Stimulated activated CD4-positive, alpha-beta T cell treated with anti-CD3 and anti-CD28 coated beads, Interleukin-4, amount 100 ng/mL, for 24 hours (primary cell): ENCODE measurements around the gene TMEM50B.
"Not testable (repeated sequence)": the region's sequence is repeated elsewhere in the genome, so short reads cannot be mapped to it uniquely, and the experiment has no call there.

Source experiments
- DNase-seq: peaks from one replicate; pipeline ENCODE4 v3.0.0-alpha.2; 2020

The TMEM50B gene

DNA sequence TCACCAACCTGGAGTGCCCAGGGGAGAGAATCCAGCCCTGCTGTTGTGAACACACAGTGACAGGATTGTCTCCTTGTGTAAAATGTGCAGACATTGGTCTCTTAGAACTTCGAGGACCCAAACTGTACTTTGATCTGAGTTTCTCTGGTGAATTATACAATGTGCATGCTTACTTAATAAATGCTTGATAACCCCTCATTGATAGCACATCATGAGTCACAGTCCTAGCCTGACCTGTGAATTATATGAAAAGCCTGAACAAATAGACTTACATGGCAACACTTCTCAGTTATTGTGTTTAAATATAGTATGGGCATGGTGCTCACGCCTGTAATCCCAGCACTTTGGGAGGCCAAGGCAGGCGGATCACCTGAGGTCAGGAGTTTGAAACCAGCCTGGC, 53.9 kb downstream of the TMEM50B start:
- DNase-seq: no peak

DNA sequence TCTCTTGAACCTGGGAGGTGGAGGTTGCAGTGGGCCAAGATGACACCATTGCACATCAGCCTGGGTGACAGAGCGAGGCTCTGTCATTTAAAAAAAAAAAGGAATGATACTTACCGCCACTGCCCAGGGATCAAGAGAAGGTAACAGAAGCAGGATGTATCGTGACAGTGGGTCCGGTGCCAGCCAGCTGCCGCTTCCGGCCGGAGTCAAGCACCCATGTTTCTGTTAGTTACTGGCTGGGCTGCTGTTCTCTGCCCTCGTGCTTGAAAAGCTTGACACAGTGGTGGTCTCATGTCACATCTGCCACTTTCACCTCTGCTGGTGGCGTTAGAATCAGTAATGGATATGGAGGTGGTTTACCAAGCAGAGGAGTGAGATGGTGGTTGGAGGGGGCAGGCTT, 55.6 kb downstream of the TMEM50B start:
- DNase-seq: no peak

DNA sequence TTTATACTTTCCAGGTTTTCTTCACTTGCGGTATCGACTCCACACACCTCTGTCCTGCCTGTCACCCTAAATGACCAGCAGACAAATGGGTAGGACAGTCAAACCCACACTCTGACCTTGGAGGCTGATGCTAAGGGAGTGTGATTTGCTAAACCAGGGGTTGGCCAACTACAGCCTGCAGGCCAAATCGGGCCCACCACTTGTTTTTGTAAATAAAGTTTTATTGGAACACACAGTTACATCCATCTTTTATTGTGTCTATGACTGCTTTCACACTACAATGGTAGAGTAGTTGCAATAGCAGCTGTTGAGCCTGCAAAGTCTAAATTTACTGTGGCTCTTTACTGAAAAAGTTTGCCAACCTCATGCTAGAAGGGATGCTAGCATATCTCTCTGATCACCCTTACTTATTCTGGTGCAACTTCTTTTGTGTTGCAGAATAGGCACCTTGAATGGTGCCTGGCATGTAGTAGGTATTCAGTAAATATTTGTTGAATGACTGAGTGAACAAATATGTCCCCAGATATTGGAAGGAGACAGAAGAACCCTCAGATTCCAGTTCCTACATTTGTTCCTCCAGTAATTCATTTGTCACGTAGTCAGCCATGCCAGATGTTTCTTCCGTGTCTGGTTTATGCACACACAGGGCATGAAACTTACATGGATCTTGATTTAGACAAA, 57.9 kb downstream of the TMEM50B start:
- no peak for DNase-seq

DNA sequence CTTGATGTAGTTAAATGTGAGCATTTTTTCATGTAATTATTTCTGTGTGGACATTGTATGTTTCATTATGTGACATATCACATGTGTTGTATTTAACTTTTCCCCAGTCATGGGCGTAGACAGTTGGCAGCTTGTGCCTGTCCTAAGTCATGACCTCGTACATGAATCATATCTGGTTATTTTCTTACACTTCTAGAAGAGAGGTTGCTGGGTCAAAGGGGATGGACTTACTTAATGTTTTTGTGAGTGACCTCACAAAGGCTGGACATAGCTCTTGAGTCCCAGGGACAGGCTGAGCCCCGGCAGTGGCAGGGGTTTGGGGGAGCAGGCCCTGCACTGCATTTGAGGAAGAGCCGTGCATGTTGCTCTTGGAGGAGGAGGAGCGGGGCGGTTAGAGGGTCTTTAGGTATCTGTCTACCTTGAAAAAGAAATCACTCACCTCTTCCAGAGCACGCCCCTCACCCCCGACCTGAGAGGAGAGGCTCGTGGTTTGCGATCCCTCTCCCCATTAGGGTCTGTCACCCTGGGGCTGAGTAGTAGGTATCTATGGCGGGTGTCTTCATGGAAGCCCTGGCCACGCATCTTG, 60.1 kb downstream of the TMEM50B start:
- no peak for DNase-seq

DNA sequence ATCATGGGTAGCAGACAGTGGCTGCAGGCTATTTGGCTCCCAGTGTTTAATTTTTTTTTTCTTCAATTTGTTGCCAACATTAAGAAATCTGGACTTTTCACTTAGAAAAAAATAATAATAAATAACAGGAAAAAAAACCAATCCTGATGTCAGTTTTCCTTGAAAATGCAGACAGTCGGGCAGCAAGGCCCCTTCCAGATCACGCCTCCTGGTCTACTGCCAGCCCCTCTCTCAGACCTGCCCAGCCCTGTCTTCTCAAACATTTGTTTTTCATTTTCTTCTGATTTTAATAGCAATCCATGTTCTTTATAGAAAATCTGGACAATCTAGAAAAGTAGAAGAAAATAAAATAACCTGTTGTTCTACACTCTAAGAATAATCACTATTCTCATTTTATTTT, 61.1 kb downstream of the TMEM50B start:
- no peak for DNase-seq

DNA sequence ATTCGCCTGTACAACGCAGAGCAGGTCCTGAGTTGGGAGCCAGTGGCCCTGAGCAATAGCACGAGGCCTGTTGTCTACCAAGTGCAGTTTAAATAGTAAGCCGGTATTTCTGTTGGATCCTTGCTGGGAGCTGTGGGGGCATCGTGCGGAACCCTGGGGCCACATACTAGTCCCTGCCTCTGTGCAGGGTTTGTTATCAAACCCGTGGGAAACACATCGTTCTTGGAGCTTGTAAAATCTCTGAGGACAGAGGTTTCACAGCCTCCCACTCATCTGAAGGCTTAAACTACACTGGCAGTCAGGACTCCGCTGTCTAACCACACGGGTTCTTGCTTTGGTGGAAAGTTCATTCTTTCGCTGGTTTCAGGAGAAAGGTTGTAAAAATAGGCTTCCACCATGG, 64.8 kb downstream of the TMEM50B start:
- no peak for DNase-seq

DNA sequence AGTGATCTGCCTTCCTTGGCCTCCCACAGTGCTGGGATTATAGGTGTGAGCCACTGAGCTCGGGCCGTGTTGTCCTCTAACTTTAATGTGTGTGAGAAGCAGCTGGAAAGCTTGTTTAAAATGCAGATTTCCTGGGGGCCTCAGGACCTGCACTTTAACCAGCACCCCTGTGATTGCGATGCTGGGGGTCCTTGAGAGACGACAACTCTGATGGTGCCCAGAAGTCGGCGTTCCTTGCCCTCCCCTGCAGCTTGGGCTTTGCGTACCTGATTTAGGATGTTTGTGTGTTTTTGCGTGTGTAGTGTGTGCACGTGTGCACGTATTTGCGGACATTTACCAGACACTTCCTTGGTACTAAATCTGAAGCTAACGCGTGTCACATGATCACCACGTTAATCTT, 65.7 kb downstream of the TMEM50B start:
- DNase-seq: no peak

DNA sequence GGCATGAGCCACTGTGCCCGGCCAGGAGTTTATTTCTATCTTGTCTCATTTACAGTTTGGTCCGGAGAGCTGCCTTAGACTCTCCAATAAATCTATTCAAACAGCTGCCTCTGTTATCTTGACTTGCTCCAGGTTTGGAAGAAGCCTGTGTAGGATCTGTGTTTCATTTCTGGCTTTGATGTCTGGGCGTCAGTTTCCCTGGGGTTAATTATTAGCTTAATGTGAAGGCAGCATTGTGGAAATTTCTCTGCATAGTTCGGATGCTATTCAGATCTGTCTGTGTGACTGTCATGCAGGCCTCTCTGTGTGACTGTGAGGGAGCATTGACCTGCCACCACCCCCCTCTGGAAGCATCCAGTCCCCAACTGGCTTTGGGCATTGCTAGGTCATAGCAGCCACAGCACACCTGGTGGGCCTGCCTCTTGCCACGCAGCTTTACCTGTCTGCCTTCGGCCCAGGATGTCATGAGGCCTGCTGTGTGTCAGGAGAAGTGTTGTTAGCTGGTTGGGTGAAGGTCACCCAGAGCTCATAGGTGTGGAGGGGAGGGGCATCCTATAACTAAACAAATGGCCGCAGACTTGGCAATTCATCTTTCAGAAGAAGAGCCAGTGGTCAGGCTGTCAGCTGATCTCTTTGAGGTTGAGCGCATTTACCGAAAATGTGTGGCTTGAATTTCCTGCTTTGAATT, 66.8 kb downstream of the TMEM50B start:
- no peak for DNase-seq

DNA sequence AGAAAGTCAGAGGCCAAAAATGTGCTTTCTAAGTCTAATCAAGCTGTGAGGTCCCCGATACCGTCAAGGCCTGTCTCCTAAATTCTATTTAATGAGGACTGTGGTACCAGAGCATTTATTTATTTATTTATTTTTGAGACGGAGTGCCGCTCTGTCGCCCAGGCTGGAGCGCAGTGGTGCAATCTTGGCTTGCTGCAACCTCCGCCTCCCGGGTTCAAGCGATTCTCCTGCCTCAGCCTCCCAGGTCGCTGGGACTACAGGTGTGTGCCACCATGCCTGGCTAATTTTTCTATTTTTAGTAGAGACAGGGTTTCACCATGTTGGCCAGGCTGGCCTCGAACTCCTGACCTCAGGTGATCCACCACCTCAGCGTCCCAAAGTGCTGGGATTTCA, 67.3 kb downstream of the TMEM50B start:
- DNase-seq: not testable (repeated sequence)

DNA sequence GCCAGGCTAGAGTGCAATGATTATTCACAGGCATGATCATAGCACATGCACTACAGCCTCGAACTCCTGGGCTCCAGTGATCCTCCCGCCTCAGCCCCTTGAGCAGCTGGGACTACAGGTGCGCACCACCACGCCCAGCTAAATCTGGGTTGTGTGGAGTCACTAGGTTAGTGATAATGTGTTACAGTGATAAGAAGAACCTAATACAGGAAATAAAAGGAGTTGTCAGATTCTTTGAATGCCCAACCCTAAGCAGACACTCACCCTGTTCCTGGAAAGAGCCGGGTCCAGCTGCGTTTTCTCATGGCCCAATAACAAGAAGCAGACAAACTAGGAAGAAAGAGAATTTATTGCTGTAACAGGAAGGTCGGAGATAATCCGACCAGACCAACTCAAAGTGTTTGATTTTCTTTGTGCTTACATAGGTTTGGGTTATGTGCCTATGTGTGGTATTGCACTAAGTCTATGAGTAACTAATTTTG, 67.8 kb downstream of the TMEM50B start:
- DNase-seq: no peak

DNA sequence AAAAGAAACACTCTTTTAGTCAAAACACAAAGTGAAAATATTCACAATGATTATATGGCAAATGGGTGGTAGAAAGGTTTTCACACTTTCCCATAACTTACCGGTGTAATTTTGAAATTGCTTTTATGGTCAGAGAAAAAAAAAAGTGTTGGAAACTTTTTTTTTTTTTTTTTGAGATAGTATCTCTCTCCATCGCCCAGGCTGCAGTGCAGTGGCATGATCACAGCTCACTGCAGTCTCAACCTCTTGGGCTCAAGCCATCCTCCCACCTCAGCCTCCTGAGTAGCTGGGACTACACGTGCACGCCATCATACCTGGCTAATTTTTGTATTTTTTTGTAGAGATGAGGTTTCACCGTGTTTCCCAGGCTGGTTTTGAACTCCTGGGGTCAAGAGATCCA, 73.3 kb downstream of the TMEM50B start:
- DNase-seq: no peak

DNA sequence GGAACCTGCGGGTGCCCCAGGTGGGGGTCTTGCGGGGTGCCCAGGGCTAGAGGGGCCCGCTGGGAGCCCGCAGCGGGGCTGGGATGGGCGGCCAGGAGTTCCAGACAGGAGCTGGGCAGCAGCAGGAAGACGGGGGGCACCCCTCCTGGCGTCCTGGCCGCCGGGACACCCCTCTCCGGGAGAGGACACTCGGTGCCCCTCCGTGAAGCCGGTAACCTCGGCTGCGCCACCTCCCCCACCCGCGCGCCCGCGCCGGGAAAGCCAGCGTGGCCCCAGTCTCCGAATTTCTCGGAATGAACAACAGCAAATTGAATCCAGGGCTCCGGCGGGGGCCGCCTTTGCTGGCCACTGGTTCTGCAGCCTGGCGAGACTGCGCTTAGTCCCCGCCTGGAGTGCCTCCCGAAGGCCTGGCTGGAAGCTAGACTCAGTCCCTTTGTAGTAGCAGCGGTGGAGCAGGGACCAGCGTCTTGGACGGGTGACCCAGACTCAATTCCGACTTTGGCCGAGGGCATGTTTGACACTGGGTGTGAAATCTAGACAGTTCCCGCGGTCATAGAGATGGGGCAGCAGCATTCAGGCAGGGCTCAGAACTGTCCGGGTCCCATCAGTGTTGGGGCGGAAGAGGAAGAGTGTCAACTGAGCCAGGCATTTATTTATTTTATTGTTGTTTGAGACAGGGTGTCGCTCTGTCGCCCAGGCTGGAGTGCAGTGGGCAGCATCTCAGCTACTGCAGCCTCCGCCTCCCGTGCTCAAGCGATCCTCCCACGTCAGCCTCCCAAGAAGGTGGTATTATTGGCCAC, 75.8 kb downstream of the TMEM50B start:
- peak; percentile 27 for DNase-seq

DNA sequence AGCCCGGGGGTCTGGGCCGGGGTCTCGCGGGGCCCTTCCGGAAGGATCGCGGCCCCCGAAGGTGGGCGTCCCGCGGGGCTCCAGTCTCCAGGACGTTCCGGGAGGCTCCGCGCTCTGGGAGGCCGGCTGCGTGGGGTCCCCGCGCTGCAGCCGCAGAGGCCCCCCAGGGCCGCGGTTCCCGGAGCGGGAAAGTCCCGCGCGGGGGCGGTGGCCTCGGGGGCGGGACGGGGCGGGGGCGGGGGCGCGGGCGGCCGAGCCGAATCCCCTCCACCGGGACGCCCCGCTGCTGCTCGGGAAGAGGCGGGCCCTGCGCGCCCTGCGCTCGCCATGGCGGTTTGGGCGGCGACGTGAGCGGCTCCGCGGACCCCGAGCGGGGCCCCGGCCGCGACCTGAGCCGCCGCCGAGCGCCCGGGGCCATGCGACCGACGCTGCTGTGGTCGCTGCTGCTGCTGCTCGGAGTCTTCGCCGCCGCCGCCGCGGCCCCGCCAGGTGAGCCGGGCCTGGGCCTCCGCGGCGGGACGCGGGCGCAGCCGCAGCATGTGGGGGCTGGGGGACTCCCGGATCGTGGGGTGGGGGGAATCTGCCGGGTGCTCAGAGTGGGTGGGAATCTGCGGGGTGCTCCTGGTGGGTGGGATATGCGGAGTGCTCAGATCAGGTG, 76.5 kb downstream of the TMEM50B start, which contains the start of gene IFNGR2:
IFNGR2 (plus strand) TSS at position 286 of the 658 bp plus-strand sequence; CDS start at position 417, 131 bp downstream.
- DNase-seq: no peak

DNA sequence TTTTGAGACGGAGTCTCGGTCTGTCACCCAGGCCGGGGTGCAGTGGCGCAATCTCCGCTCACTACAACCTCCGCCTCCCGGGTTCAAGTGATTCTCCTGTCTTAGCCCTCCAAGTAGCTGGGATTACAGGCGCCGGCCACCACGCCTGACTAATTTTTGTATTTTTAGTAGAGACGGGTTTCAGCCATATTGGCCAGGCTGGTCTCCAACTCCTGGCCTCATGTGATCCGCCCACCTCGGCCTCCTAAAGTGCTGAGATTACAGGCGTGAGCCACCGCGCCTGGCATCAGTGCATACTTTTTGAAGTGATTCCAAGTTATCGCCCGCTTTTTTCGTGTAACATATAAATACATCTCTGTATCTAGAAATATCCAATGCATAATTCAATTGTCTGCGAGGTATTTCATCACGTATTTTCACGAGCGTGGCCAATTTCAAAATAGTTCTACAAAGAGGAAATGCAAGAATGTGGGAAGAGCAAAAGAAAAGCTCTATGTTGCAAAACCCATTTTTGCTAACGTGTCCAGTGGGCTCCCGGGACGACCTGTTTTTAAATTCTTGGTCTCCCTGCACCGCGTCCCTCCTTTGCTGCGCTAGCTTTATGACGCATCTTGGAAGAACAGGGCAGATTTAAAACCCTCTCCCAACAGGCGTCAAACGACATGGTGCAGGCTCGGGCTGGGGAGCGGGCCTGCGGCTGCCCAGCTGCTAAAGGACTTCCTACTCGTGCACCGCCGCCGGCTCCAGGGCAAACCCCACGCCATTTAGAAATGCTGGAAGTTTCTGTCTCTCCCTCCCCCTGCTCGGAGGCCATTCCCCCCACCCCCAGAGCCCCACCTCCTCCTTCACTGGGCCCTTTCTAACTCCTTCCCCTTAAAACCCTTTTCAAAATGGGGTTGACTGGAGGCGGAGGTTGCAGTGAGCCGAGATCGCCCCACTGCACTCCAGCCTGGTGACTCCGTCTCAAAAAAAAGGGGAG, 77.5 kb downstream of the TMEM50B start:
- no peak for DNase-seq

DNA sequence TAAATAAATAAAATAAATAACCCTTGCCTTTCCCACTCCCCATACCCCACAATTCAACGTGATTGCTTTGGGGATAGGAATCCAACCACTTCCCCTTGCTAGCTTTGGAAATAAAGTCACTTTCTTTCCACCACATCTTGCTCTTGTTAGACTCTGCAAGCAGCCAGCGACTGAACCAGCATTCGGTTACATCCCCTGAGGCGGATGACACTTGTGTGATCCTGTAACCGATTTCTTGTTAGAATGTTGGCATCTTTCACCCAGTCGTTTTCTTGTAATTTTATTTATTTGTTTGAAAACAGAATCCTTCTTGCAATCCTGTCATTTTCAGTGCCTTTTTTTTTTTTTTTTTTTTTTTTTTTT, 78.2 kb downstream of the TMEM50B start:
- DNase-seq: no peak
